Activated CD8-positive, alpha-beta memory T cell treated with anti-CD3 and anti-CD28 coated beads, Interleukin-2, amount 50 U/mL, for 1 hour (primary cell): ENCODE data around the gene DUS3L.
A peak's percentile ranks its signal among the peaks of the same experiment; 100 is the strongest.

Experiments
- DNase-seq: peaks from one replicate; pipeline ENCODE4 v3.0.0-alpha.2; 2020; ENCODE audit errors: extremely low read depth

The DUS3L gene, protein sequence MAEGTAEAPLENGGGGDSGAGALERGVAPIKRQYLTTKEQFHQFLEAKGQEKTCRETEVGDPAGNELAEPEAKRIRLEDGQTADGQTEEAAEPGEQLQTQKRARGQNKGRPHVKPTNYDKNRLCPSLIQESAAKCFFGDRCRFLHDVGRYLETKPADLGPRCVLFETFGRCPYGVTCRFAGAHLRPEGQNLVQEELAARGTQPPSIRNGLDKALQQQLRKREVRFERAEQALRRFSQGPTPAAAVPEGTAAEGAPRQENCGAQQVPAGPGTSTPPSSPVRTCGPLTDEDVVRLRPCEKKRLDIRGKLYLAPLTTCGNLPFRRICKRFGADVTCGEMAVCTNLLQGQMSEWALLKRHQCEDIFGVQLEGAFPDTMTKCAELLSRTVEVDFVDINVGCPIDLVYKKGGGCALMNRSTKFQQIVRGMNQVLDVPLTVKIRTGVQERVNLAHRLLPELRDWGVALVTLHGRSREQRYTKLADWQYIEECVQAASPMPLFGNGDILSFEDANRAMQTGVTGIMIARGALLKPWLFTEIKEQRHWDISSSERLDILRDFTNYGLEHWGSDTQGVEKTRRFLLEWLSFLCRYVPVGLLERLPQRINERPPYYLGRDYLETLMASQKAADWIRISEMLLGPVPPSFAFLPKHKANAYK

DNA sequence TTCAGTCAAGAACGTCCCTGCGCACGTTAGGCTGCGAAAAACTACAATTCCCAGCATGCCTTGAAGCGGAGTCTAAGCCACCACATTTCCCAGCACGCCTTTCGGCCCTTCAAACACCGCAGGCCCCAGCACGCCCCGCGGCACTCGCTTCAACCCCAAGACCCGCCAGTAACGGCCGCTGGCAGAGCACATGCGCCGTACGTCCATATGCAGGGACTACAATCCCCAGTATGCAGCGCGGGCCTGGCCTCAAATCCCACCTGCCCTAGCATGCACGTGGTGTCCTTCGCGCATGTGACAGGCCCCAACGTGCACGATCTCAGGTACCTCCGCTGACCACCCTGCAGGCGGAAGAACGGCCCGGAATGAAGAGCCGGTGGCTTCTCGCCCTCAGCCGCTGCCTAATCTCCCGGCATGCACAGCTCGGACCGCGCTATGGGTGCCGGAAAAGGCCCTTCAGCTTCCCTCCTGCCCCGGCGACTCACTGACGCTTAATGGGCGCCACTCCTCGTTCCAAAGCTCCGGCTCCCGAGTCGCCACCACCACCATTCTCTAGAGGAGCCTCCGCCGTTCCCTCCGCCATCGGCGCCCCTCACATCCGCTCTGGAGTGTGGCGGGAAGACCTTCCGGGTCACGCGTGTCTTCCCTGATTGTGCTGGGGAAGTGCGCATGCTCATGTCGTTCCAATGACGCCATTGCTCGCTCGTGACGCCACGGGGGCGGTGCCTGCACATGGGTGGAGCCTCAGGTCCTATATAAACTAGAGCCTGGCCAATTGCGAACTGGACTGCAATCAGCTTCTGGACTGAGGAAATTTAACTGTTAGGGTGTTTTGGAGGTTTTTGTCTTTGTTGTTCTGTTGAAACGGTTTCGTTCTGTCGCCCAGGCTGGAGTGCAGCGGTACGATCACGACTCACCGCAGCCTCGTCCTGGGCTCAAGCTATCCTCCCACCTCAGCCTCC is at the start of gene DUS3L:
TSS of gene DUS3L (minus strand) at position 605 of the 962 bp plus-strand sequence. CDS start at position 583, 22 bp downstream.
- peak; percentile 88 for DNase-seq

DNA sequence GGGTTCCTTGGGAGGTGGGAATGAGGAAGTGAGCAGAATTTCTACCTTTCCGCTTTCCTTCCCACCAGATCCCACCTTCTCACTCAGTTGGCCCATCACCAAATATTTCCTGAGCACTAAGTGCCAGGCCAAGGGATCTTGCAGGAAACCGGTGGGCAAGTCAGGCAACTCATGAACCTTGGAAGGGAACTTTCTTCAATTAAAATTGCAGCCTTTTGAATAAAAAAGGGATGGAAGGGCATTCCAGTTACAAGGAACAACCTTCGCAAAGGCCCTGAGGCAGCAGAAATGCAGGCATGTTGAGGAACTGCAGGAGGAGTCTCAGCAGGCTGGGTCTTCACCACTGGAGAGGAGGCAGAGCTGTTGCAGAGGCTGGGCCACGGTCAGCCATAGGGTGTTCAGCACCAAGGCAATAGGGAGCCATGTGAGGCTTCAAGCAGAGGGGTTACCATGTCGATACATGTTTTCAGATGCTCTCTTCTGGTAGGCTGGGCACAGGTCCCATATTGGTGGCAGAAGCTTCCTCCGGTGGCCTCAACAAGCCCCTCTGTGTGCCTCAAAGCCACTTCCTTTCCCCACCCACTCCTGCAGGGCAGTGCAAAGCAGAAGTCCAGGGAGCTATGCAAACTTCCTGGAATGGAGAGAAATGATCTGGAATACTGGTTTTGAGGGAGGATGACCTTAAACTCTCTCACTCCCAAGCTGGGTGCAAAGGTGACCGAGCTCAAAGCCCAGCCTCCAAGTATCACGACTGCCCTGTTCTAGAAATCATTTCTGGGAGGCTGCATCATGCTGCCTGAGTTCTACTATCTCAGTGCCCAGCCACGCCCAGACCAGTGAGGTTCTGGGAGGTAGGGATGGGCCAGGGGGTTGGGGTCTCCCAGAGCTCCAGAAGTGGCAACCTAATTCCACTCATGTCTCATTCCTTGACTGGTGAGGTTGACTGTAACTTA is 48.4 kb upstream of the DUS3L start, which contains the start of gene FUT6:
TSS of gene FUT6 (minus strand) at position 638 of the 953 bp plus-strand sequence. CDS start 7,135 bp downstream, outside the sequence.
- no peak for DNase-seq

DNA sequence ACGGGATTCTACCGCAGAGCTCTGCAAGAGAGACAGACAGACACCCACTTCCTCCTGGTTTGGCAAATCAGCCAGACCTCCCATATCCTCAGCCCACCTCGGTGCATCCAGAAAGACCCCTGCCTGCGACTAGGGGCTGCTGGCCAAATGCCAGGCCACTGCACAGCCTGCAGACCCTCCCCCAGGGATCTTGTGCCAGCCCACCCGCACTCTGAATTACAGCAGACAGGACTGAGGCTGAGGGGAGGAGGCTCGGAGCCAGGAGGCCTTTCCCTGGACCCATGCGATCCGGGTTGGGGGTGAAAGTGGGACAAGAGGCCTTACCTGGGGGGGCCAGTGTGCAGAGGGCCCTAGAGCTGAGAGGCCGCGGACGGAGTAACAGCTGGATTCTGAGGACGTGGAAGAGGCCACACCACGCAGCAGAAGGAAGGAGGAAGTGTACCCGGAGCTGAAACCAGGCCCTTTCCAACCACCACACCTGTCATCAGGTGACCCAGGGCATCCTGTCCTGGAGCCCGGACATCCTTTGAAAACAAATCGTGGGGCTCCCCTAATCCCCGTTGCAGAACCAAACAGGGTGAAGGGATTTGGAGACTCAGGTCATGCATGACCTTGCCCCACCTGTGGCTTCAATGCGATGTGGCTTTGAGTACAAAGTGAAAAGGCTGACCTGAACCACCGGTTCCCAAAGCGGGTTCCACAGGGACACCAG is 47.5 kb upstream of the DUS3L start:
- DNase-seq = no peak

DNA sequence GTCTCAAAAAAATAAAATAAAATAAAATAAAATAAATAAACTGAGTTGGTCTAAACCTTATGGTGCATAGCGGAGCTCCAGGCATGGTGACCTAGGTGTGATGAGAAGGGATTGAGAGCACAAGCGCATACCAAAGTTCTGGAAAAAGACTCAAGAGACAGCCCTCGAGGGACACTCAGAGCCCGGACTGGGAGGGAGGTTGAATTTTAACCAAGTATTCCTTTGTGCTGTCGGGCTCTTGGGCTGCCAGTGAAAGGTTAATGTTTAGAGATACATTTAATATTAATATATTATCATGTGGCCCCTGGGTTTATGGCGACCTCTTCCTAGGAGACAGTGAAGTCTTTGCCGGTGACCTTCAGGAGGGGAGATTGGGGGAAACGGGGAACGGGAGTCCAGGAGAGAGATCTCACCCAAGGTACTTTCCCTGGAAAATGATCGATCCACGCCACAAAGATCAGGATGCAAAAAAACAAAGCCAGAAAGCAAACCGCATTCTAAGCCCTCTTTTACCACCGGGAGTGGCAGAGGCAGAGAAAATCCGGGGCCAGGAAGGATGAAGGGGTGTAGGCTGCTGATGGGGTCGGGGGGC is 46.9 kb upstream of the DUS3L start:
- DNase-seq = no peak

DNA sequence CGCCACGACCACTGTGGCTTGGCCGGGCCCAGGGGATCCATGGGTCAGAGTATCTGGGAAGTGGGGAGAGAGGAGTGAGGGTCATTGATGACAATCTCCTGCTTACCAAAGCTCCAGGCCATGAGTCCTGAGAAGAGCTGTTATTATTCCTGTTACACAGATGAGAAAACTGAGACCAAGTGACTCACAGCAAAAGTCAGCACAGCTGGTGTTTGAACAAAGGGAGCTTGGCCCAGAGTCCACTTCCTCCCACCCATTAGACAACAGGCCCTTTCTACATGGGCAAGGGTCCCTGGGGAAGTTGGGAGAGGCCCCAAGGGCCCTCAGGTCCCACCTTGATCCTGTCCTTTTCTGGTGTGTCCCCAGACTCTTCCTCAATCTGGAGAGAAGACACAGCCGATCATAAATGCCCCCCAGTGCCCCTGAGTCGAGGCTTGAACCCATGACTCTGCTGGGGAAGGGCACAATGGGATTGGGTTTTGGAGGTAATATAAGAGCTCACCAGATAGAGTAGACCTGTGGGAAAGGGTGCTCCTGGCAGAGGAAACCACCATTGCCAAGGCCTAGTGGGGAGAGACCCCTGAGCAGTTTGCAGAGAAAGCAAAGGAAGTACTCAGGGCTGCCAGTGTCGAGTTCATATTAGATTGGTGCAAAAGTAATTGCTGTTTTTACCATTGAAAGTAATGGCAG is 41.7 kb upstream of the DUS3L start:
- DNase-seq = no peak

DNA sequence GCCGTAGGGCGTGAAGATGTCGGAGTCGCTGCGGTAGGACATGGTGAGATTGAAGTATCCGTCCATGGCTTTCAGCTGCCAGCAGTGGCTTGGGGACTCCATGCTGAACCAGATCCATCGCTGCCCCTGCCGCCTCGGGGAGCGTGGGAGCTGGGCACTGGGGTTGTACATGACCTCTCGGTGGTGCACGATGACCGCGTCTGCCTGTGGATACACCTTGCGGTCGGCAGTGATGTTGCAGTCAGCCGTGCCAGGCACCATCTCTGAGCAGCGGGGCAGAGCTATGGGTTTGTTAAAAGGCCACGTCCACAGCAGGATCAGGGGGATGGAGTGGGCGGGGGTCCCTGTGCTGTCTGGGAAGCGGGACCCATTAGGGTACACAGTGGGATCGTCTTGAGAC is 41.1 kb upstream of the DUS3L start:
- DNase-seq = no peak

DNA sequence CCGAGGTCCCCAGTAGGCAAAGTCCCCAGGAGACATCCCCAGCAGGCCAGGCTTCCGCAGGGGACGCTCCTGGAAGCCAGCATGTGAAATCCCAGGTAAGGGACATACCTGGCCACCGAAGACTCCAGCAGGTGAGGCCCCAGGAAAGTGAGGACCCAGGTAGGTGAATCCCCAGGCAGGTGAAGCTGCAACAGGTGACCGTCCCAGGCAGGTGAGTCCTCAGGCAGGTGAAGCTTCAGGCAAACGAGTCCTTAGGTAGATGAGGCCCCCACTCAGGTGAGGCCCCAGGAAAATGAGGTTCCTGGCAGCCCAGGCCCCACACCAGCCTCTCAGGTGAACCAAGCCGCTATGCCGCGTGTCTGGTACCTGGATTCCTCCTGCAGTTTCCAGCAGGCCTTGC is 40.2 kb upstream of the DUS3L start:
- no peak for DNase-seq

DNA sequence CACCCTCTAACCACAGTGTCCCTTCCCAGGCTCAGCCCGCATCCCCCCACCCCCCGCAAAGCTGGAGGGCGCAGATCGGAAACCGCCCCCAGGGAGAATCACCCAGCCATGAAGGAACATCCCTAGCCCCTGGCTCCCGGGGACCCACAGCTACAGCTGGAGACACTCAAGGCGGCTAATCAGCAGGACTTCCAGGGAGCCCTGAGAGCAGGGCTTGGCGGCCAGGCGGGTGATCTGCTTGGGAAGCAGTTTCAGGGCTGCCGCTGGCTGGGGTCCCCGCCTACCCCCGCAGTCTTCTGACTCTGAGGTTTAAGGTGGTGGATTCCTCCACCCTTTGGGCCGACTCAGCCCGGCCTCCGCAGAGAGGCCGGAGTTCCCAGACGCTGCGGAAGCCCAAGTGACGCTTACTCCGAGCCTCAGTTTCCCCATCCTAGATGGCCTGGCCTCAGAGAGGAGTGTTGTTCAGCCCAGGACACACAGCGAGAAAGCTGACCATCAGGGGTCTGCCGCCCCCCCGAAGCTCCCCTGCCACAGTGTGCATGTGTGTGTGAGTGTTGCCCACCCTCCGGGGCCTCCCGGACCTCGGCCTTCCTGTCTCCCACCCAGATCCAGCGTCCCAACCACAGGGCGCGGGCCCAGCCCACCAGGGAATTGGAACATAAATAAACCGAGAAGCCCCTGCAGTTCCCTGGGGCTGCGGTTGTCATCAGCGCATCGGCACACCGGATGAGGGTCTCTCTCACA is 38.8 kb upstream of the DUS3L start:
- DNase-seq = no peak

DNA sequence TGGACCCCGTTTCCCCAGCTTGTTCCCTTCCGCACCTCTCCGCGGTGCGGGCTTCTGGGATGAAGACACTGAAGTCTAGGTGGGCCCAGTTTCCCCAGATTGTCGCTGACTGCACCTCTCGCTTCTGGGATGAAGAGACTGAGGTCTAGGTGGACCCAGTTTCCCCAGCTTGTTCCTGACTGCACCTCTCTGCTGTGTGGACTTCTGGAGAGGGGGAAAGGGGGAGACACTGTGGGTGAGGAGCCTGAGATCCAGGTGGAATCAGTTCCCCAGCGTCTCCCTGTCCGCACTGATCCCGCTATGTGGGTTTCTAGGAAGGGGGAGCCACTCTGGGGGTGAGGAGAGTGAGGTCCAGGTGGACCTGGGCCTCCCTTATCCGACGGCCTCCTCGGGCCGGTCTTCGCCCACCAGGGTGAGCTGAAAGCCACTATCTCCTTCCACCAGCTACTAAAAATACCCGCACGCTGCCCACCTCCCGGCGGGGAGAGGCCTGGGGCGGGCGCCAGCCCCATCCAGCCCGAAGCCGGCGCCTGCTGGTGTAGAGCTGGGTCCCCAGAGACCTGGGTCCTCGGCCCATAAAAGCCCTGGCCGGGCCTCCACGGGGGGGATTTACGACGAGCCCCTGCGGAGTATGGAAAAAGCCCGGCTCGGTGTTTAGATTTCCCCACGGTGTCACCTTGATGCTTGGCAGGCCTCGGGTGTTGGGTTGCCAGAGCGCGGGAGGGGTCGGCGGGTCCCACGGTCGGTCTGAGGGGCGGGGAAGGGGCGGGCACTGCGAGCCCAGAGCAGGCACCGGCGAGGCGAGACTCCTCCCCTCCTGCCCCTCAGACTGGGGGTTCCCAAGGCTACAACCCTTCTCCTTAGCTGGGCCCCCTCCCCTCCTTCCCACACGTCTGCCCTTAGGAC is 38.0 kb upstream of the DUS3L start:
- no peak for DNase-seq

DNA sequence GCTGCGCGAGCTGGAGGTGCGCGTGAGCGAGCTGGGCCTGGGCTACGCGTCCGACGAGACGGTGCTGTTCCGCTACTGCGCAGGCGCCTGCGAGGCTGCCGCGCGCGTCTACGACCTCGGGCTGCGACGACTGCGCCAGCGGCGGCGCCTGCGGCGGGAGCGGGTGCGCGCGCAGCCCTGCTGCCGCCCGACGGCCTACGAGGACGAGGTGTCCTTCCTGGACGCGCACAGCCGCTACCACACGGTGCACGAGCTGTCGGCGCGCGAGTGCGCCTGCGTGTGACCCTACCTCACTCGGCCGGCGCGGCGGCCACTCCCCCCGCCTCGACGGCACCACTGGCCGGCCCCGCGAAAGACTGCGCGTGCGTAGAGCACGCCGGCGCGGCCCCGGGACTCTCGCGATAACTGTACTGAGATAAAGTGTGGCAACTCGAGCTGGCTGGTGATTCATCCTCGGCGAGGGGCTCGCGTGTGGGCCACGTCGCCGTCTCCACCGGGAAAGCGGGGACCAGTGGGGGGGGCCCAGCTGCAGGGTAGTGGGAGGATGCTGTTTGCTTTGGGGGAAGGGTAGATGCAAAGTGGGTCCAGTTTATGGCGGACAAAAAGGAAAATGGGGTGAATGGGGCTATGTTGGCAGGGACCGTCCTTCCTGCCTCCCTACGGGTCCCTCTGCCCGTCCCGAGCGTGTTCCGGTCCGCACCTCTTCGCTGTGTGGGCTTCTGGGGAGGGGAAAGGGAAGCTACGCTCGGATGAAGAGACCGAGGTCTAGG is 37.1 kb upstream of the DUS3L start:
- peak; percentile 89 for DNase-seq

DNA sequence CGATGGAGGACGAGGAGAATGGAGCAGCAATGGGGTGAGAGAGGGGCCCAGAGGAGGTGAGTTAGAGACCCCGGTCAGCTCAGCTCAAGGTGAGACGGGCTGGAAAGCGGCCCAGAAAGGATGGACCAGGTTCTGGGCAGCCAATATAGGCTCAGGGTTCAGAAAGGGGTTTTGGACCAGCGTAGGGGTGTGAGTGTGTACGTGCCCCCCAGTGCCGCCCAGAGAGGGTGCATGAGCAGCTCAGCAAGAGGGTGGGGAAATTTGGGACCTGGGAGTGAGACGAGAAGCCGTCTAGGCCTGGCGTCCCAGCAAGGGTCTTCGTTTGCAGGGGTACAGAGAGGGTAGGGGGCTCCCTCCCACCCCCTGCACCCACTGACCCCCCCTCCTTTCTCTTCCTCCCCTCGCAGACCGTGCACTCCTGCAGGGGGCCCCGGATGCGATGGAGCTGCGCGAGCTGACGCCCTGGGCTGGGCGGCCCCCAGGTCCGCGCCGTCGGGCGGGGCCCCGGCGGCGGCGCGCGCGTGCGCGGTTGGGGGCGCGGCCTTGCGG is 36.5 kb upstream of the DUS3L start:
- DNase-seq = no peak

DNA sequence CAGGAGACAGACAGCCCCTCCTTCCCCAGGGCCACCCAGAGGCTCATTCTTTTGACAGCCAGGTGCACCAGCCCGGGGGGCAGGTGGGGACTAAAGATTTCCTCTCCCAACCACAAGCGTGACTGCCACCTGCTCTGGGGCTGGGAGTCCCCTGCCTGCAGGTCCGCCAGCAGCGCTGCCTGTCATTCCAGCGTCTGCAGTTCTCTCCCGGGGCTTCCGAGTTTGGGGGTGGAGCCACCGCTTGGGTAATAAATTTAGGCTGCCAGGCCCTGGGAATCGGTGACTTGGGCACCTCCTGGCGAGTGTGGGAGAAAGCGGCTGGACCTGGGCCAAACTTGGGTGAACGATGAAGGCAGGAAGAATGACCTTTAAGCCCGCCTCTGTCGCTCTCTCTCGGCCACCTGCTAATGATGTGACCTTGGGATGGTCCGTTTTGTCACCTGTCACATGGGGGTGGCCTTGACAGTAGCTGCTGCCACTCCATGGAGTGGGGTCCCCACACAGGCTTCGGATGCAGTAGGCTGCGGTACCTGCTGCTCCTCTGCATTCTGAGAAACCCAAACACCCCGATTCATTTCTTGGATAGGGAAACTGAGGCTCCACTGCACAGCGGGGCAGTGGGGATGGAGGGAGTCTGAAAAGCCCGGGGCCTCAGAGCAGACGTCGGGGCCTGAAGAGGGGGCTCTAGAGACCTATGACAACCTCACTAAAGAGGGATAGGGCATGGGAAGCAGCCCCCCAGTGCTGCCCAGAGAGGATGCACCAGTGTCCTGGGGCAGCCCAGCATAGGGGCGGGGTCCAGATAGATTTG is 35.8 kb upstream of the DUS3L start:
- no peak for DNase-seq

DNA sequence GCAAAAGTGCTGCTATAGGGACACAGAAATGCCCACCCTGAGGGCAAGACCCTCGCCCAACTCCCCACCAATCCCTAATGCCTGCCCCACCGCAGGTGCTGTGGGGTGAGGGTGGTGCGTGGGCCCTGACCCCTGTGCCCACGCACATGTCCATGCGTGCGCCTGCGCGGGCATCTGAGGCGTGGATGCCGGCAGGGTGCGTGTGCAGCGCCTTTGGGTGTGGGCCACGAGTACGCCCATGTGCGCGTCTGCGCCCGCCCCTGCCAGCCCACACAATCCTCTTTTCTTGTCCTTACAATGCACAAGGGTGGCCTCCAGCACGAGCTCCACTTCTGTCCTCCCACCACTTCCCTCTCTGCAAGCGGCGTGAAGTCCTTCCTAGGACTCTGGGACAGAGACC is 34.2 kb upstream of the DUS3L start:
- DNase-seq = no peak

DNA sequence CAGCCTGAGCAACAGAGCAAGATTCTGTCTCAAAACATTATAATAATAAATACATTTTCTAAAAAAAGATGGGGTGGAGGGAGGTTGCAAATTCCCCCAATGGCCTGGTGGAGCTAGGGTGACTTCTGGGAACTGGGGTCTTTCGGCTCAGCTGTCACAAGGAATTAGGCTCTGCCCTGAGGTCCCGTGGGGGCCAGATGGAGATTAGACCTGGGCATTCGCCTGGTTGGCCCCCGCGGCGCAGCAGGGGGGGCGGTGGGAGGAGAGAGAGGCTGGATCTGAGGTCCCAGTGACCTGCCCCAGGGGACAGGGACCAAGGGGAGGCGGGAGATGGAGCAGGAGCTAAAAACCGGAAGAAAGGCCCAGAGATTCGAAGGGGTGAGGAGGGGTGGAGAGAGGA is 33.8 kb upstream of the DUS3L start:
- DNase-seq = no peak

DNA sequence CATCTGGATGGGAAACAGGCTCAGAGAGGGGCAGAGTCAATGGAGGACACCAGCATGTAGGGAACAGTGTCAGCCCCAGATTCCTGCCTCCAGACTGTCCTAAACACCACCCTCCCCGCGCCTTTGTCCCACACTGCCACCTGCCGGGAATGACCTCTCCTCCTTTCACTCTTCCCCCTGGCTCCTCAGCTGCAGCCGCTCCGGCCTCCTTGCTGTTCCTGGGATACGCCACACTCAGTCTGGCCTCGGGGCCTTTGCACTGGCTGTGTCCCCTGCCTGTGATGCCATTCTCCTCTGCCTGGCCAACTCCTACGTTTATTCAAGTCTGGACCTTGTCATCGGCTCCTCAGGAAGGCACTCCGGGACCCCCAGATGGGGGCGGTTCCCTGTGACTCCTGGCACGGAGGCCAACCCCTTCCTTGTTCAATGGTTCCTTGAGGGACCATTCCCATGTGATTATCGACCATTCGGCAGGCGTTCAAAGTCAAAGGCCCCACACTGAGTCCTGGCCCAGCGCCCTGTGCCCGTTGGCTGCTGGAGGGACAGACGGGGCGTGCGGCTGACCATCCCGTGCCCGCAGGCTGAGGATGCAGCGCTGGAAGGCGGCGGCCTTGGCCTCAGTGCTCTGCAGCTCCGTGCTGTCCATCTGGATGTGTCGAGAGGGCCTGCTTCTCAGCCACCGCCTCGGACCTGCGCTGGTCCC is 32.8 kb upstream of the DUS3L start:
- DNase-seq = no peak
